GM12878 (cell line): ENCODE results near the gene THADA. TPM values are rescaled to one million over a fixed set of nuclear protein-coding genes. Genes with fewer than 3 reads are reported as not detected.

Experiments used
- ATAC-seq: fragments of 200-7000 bp; cut with Tn5 transposase; 3 replicates; pipeline ENCODE4 v1.9.1; 2020; ENCODE audit warnings: mild to moderate bottlenecking, moderate library complexity
- BruUV-seq: library from RNA; stranded (reverse); fragments of 400-500 nt; replicated peaks from 2 replicates; lab custom pipeline; 2021; lab: Mats Ljungman, UMichigan
- CTCF ChIA-PET: fragments of 300-600 bp; sonication (Branson Sonifier 250); formaldehyde crosslinking; extraction: SDS; loops from one replicate; lab custom pipeline; 2021; ENCODE audit warnings: inconsistent platforms; lab: Yijun Ruan, JAX
- POLR2A ChIA-PET: fragments of 350-600 bp; formaldehyde crosslinking; extraction: SDS; loops from one replicate; lab custom pipeline; 2021; ENCODE audit warnings: inconsistent platforms; lab: Charles Lee
- RAD21 ChIA-PET: fragments of 300-600 bp; sonication (Branson Sonifier 250); formaldehyde crosslinking; loops from one replicate; lab custom pipeline; 2023; ENCODE audit warnings: antibody characterized with exemption; ENCODE audit not compliant: unreplicated experiment; lab: Charles Lee
- SMC1A ChIA-PET: fragments of 300-600 bp; sonication (Branson Sonifier 250); formaldehyde crosslinking; loops from one replicate; lab custom pipeline; 2023; ENCODE audit not compliant: unreplicated experiment, uncharacterized antibody; lab: Charles Lee
- DNase-seq: peaks from one replicate; pipeline ENCODE4 v3.0.0-alpha.2; 2011; ENCODE audit warnings: low read depth, low spot score
- FAIRE-seq: peaks from 3 replicates; lab custom pipeline; 2011; peaks lifted over from hg19 to GRCh38; lab: Jason Lieb, UNC
- H2AFZ ChIP-seq: 2 replicates; pipeline ENCODE4 v1.6.0; 2011; ENCODE audit warnings: low read depth, low read length, control low read depth; ENCODE audit not compliant: control insufficient read depth
- H3K27ac ChIP-seq: 2 replicates; pipeline ENCODE4 v1.5.1; 2011; ENCODE audit warnings: control low read depth; ENCODE audit not compliant: control insufficient read depth, insufficient read depth
- H3K27me3 ChIP-seq, 2 experiments: replicated peaks in 1 of 2; 2 replicates each; pipeline versions ENCODE4 v1.6.0 to v1.6.1; 2011; ENCODE audit warnings: low read length in 1 of 2; ENCODE audit not compliant: control insufficient read depth in 2 of 2, insufficient read depth in 2 of 2
- H3K36me3 ChIP-seq, 2 experiments: 2 replicates each; pipeline ENCODE4 v1.5.1; 2011; ENCODE audit warnings: low read length in 1 of 2; ENCODE audit not compliant: control insufficient read depth in 2 of 2, insufficient read depth in 2 of 2
- H3K4me1 ChIP-seq: 2 replicates; pipeline ENCODE4 v1.6.1; 2011; ENCODE audit warnings: mild to moderate bottlenecking, low read length, moderate library complexity, mixed read lengths; ENCODE audit not compliant: control insufficient read depth, insufficient read depth
- H3K4me2 ChIP-seq: 2 replicates; pipeline ENCODE4 v1.6.0; 2011; ENCODE audit warnings: control low read depth; ENCODE audit not compliant: control insufficient read depth, insufficient read depth
- H3K4me3 ChIP-seq: fragments of 200-600 bp; sonication (generic); 2 replicates; pipeline ENCODE4 v1.5.1; 2016
- H3K79me2 ChIP-seq: 2 replicates; pipeline ENCODE4 v1.6.0; 2011; ENCODE audit warnings: low read length; ENCODE audit not compliant: control insufficient read depth, insufficient read depth
- H3K9ac ChIP-seq: 2 replicates; pipeline ENCODE4 v1.8.0; 2011; ENCODE audit warnings: low read length, control low read depth, mixed read lengths; ENCODE audit not compliant: control insufficient read depth, insufficient read depth
- H3K9me3 ChIP-seq: replicated peaks from 3 replicates; pipeline ENCODE4 v1.5.1; 2011; ENCODE audit warnings: mild to moderate bottlenecking, low read length; ENCODE audit not compliant: control insufficient read depth, insufficient read depth
- H4K20me1 ChIP-seq: 2 replicates; pipeline ENCODE4 v1.6.0; 2011; ENCODE audit not compliant: control insufficient read depth, insufficient read depth
- BACH1 ChIP-seq: fragments of 450-650 bp; IDR thresholded peaks from 2 replicates; pipeline ENCODE4 v1.6.1; 2017; ENCODE audit warnings: mild to moderate bottlenecking, borderline replicate concordance
- BHLHE40 ChIP-seq, 2 experiments: fragments of 450-650 bp in 1 of 2; IDR thresholded peaks; 2 replicates each; pipeline ENCODE4 v1.6.1; 2011 to 2017; ENCODE audit warnings: low read depth in 2 of 2, borderline replicate concordance in 1 of 2, improper control_type of control experiment in 1 of 2, low read length in 1 of 2, mild to moderate bottlenecking in 1 of 2
- IRF4 ChIP-seq: IDR thresholded peaks from 2 replicates; pipeline ENCODE4 v1.6.1; 2011; ENCODE audit warnings: low read depth, low read length
- JUNB ChIP-seq: IDR thresholded peaks from 2 replicates; pipeline ENCODE4 v1.6.1; 2016; ENCODE audit warnings: antibody characterized with exemption, mild to moderate bottlenecking
- JUND ChIP-seq: IDR thresholded peaks from 2 replicates; pipeline ENCODE4 v1.6.1; 2012; ENCODE audit warnings: low read depth, mild to moderate bottlenecking, low read length, improper control_type of control experiment, moderate library complexity
- KAT2A ChIP-seq: conservative IDR thresholded peaks from 2 replicates; pipeline ENCODE4 v1.6.1; 2011; ENCODE audit warnings: low read depth, low read length; ENCODE audit not compliant: control insufficient read depth
- KLF5 ChIP-seq: fragments of 450-650 bp; IDR thresholded peaks from 2 replicates; pipeline ENCODE4 v1.6.1; 2014; ENCODE audit warnings: mild to moderate bottlenecking; ENCODE audit not compliant: partially characterized antibody
- POU2F2 ChIP-seq: IDR thresholded peaks from 3 replicates; pipeline ENCODE4 v1.6.1; 2011; ENCODE audit warnings: low read depth, mild to moderate bottlenecking, low read length, borderline replicate concordance
- RB1 ChIP-seq: fragments of 450-650 bp; formaldehyde crosslinking; IDR thresholded peaks from 2 replicates; pipeline ENCODE4 v1.6.1; 2017; ENCODE audit warnings: mild to moderate bottlenecking, borderline replicate concordance
- SRF ChIP-seq, 2 experiments: IDR thresholded peaks; 2 replicates each; pipeline ENCODE4 v1.6.1; 2011; ENCODE audit warnings: low read depth in 2 of 2, low read length in 2 of 2, mild to moderate bottlenecking in 1 of 2, moderate library complexity in 1 of 2
- SUZ12 ChIP-seq: fragments of 200-600 bp; sonication (generic); IDR thresholded peaks from one replicate; pipeline ENCODE4 v1.6.1; 2018; ENCODE audit warnings: antibody characterized with exemption, mild to moderate bottlenecking; ENCODE audit not compliant: unreplicated experiment
- TAF1 ChIP-seq: IDR thresholded peaks from 2 replicates; pipeline ENCODE4 v1.6.1; 2011; ENCODE audit warnings: mild to moderate bottlenecking, low read depth, low read length, borderline replicate concordance
- TCF3 ChIP-seq: IDR thresholded peaks from 2 replicates; pipeline ENCODE4 v1.6.1; 2012; ENCODE audit warnings: low read depth, mild to moderate bottlenecking, low read length, borderline replicate concordance; ENCODE audit not compliant: insufficient read depth
- ZNF217 ChIP-seq: fragments of 450-650 bp; IDR thresholded peaks from 2 replicates; pipeline ENCODE4 v1.6.1; 2017; ENCODE audit warnings: antibody characterized with exemption, mild to moderate bottlenecking
- WGBS: methylation state at CpG from one replicate; pipeline ENCODE4 v1.1.6; 2016; ENCODE audit warnings: low lambda C conversion rate; ENCODE audit not compliant: insufficient replicate concordance, insufficient coverage; ENCODE audit errors: missing lambda C conversion rate; 5-methylcytosine and 5-hydroxymethylcytosine counted together
- in situ Hi-C: fragments of 300-500 bp; cut with MboI; formaldehyde crosslinking; loops from 9 replicates; pipeline ENCODE4 v1.14.3; 2018; ENCODE audit warnings: mixed read lengths
- intact Hi-C: fragments of 100-400 bp; cut with micrococcal nuclease; formaldehyde crosslinking; loops from one replicate; pipeline ENCODE4 v1.14.2; 2022; ENCODE audit not compliant: unreplicated experiment
- polyA plus RNA-seq, 11 experiments: library from polyadenylated mRNA; depleted of rRNA in 4 of 11; unstranded in 6 of 11; stranded (reverse) in 5 of 11; fragments of >200 nt; fragmentation: Nextera tagmentation in 4 of 11; fragmentation: Illumina TruSeq in 1 of 11; extraction: Ambion mirVana in 4 of 11; extraction: Trizol in 1 of 11; gene quantifications; 1 replicate in 1 of 11; 2 replicates in 10 of 11; pipeline versions ENCODE4 v1.2.1 to v1.2.3, GENCODE V29; 2011 to 2016; ENCODE audit warnings: inconsistent platforms in 2 of 11, missing spikeins in 2 of 11, low read depth in 1 of 11
- total RNA-seq, 4 experiments: library from RNA; depleted of rRNA in 3 of 4; stranded (reverse); fragments of >200 nt in 3 of 4; fragmentation: Illumina TruSeq in 1 of 4; extraction: Trizol in 1 of 4; gene quantifications; 2 replicates each; pipeline versions ENCODE4 v1.2.1 to v1.2.3, GENCODE V29; 2013 to 2021
- TF ChIP-seq, protein P1 (sequence below): fragments of 450-650 bp; IDR thresholded peaks from 2 replicates; pipeline ENCODE4 v1.6.1; 2017; ENCODE audit warnings: low read depth, mild to moderate bottlenecking, moderate library complexity
- TF ChIP-seq, protein P2 (sequence below): fragments of 450-650 bp; IDR thresholded peaks from 2 replicates; pipeline ENCODE4 v1.6.1; 2017; ENCODE audit warnings: mild to moderate bottlenecking
- TF ChIP-seq, protein P3 (sequence below): IDR thresholded peaks from 2 replicates; pipeline ENCODE4 v1.6.1; 2012; ENCODE audit warnings: mild to moderate bottlenecking, low read depth, low read length

Gene THADA
- total and polyA plus RNA-seq, 10 of the 15 experiments (the other 5 are each of a cell fraction or from before 2014, with no cell fraction given): 14.6 to 33.2 (median 23.2) TPM

DNA sequence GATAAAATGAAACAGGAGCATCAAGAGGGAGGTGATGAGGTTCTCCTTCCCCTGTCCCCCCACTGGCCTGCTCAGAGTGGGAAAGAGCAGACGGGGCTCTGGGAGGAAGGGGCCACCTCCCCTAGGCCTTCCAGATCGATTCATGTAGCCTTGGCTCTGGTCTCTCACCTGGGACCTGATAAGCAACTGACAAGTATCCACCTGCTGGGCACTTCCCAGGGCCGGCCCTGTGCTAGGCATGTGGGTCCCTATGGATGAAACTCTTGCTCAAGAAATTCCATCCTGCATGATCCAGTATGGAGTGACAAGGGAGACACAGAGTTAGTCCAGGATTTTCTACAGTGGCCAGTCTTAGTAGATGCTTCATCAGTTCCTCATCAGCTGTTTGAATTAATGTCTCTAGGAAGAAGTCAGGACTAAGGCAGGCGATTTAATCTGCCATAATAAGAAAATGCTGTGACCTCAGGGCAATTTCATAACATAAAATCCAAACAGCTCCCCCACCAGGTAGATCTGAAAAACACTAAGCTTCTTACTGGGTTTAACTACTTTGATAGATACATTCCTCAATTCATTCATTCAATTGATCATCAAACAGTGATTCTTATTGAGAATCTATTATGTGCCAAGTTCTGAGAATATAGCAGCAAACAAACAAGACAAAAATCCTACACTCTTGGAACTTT is 324.8 kb downstream of the THADA start:
- Histone ChIP-seq H2AFZ (no peak overlapping the region), H3K27ac (no peak overlapping the region), H3K4me3 (no peak overlapping the region), H3K9ac (no peak overlapping the region), H3K9me3 (no peaks in the 10 kb centered on the region), H4K20me1 (no peaks in the 10 kb centered on the region), H3K79me2 (no peaks in the 10 kb centered on the region), H3K4me2 (no peak overlapping the region), H3K4me1 (peaks cover 10% of the 10 kb centered on the region), H3K36me3 (peaks cover 0 to 3% of the 10 kb centered on the region in 2 experiments; a peak in 2 of 4 replicates), H3K27me3 (no peaks in the 10 kb centered on the region)
- CTCF ChIA-PET: interaction anchor here (1.1 to 2.6 kb wide), 4 partner anchors 12 to 214 kb away, joined by 3 to 6 read pairs (median 5); no protein-coding TSS in a partner anchor
- DNase-seq (no peak), FAIRE-seq (no peak), ATAC-seq (no peak)
- SMC1A ChIA-PET: interaction anchor here (0.7 to 1.8 kb wide), 2 partner anchors 31 to 263 kb away, joined by 5 read pairs; no protein-coding TSS in a partner anchor
- RAD21 ChIA-PET: interaction anchor here (0.7 to 1.4 kb wide), 4 partner anchors 42 to 221 kb away, joined by 3 to 4 read pairs (median 3); no protein-coding TSS in a partner anchor
- in situ Hi-C loops (no loop called here), intact Hi-C loops (no loop called here)
- POLR2A ChIA-PET: interaction anchor here (0.5 to 0.6 kb wide), 2 partner anchors 152 to 189 kb away, joined by 3 read pairs; no protein-coding TSS in a partner anchor
- no TSS peak for BruUV-seq
- 83% methylated on average over 4 of the region's 4 CpGs for WGBS
- TF ChIP-seq, protein P1, sequence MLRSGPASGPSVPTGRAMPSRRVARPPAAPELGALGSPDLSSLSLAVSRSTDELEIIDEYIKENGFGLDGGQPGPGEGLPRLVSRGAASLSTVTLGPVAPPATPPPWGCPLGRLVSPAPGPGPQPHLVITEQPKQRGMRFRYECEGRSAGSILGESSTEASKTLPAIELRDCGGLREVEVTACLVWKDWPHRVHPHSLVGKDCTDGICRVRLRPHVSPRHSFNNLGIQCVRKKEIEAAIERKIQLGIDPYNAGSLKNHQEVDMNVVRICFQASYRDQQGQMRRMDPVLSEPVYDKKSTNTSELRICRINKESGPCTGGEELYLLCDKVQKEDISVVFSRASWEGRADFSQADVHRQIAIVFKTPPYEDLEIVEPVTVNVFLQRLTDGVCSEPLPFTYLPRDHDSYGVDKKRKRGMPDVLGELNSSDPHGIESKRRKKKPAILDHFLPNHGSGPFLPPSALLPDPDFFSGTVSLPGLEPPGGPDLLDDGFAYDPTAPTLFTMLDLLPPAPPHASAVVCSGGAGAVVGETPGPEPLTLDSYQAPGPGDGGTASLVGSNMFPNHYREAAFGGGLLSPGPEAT: no peak
- TF ChIP-seq KLF5 (no peak), KAT2A (no peak), JUNB (no peak), POU2F2 (no peak), IRF4 (no peak), TCF3 (no peak), SRF (IDR thresholded peaks at IDR 0.05; ENCODE audit: low read depth in 2 of 2, low read length in 2 of 2) (no peak), SUZ12 (no peak), ZNF217 (no peak), BACH1 (no peak), BHLHE40 (IDR thresholded peaks at IDR 0.05; ENCODE audit: borderline replicate concordance in 1 of 2, low read depth in 2 of 2, low read length in 1 of 2) (no peak), TAF1 (no peak), JUND (no peak), RB1 (no peak)
- TF ChIP-seq, protein P2, sequence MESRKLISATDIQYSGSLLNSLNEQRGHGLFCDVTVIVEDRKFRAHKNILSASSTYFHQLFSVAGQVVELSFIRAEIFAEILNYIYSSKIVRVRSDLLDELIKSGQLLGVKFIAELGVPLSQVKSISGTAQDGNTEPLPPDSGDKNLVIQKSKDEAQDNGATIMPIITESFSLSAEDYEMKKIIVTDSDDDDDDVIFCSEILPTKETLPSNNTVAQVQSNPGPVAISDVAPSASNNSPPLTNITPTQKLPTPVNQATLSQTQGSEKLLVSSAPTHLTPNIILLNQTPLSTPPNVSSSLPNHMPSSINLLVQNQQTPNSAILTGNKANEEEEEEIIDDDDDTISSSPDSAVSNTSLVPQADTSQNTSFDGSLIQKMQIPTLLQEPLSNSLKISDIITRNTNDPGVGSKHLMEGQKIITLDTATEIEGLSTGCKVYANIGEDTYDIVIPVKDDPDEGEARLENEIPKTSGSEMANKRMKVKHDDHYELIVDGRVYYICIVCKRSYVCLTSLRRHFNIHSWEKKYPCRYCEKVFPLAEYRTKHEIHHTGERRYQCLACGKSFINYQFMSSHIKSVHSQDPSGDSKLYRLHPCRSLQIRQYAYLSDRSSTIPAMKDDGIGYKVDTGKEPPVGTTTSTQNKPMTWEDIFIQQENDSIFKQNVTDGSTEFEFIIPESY: no peak
- TF ChIP-seq, protein P3, sequence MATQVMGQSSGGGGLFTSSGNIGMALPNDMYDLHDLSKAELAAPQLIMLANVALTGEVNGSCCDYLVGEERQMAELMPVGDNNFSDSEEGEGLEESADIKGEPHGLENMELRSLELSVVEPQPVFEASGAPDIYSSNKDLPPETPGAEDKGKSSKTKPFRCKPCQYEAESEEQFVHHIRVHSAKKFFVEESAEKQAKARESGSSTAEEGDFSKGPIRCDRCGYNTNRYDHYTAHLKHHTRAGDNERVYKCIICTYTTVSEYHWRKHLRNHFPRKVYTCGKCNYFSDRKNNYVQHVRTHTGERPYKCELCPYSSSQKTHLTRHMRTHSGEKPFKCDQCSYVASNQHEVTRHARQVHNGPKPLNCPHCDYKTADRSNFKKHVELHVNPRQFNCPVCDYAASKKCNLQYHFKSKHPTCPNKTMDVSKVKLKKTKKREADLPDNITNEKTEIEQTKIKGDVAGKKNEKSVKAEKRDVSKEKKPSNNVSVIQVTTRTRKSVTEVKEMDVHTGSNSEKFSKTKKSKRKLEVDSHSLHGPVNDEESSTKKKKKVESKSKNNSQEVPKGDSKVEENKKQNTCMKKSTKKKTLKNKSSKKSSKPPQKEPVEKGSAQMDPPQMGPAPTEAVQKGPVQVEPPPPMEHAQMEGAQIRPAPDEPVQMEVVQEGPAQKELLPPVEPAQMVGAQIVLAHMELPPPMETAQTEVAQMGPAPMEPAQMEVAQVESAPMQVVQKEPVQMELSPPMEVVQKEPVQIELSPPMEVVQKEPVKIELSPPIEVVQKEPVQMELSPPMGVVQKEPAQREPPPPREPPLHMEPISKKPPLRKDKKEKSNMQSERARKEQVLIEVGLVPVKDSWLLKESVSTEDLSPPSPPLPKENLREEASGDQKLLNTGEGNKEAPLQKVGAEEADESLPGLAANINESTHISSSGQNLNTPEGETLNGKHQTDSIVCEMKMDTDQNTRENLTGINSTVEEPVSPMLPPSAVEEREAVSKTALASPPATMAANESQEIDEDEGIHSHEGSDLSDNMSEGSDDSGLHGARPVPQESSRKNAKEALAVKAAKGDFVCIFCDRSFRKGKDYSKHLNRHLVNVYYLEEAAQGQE: no peak
